ENCODE data around the gene PRICKLE1.
"Not testable (repeated sequence)": the region's sequence is repeated elsewhere in the genome, so short reads cannot be mapped to it uniquely, and the experiment has no call there.

Gene PRICKLE1

DNA sequence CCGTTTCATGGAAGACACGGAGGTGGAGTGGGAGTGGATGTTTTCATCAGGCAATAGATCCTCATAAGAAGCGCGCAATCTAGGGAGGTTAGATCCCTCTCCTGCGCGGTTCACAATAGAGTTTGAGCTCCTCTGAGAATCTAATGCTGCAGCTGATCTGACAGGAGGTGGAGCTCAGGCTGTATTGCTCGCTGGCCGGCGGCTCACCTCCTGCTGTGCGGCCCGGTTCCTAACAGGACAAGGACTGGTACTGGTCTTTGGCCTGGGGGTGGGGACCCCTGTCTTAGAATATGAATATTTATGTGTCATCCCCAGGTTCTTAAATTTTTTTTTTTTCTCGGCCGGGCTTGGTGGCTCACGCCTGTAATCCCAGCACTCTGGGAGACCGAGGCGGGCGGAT lies 36.7 kb downstream of the PRICKLE1 start:
- no peak for DNase-seq

DNA sequence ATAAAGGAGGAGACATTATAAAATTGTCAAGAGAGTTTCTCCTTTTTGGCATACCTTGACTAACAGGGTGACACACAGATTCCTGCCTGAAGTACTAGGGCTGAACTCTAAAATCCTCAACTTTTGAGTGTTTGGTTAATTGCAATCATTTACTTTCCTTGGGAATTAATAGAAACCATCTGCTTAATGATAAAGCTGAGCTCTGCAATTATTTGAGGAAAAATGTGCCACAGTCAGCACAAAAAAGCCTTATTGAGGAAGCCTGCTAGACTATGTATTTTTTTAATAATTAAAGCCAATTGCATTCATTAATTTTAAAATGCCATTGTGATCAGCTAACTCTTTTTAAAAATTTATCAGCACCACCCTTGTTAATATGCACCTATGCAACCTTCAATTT lies 38.7 kb downstream of the PRICKLE1 start:
- no peak for DNase-seq

DNA sequence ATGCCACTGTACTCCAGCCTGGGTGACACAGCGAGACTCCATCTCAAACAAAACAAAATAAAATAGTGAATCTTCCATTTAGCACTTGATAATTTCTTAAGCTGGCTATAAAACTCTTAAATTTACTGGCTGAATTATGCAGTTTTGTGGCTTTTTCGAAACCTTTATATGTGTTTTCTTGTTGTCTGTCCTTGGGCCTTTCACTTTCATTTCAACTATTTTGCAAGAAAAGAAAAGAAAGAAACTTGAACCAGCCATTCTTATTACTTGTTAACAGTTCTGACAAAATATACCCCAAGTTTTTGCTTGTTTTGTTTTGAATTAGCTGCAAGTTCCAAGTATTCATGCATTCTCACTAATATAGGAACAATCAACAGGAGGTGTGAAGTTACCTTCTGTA lies 42.8 kb downstream of the PRICKLE1 start:
- DNase-seq = no peak

DNA sequence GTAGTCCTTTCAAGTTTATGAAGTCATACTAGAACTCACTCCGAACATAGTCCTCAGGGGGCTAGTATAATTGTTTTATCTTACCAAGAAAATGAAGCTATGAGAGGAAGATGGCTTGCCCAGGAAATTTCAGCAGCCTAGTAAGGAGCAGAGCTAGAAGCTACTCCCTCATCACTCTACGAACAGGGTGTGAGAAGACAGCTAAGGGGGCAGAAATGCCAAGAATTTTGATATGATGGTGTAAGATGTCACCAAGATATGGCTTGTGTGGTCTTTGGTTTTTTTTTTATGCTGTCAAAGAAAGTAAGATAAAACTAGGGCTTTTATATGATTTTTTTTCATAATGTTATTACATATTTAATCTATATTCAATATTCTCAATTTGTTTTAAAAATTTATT lies 47.6 kb downstream of the PRICKLE1 start:
- DNase-seq = no peak

DNA sequence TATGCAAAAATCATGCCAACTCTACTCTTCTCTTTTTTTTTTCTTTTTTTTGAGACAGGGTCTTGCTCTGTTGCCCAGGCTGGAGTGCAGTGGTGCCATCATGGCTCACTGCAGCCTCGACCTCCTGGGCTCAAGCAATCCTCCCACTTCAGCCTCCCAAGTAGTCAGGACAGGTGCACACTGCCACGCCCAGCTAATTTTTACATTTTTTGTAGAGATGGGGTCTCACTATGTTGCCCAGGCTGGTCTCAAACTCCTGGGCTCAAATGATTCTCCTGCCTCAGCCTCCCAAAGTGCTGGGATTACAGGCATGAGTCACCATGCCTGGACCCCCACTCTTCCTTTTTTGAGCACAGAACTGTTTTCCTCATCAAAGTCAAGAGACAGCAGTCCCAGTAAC lies 48.2 kb downstream of the PRICKLE1 start:
- DNase-seq = not testable (repeated sequence)

DNA sequence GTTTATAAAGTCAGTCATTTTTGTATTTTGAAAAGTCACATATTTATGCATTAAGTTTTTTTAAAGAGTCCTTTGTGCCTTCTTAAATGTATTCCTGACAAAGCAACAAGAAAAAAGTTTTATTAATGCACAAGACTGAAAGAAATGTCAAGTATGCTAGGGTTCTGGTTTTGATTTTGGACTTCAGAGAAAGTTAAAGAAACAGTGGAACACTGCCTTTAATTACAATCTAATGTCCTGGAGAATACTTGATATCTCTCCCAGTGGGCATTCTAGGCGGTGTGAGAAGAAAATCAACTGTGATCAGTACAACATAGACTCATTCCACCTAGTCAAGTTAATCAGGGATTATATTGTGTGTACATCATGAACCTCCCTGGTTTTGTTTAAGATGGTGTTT lies 49.9 kb downstream of the PRICKLE1 start:
- DNase-seq = no peak

DNA sequence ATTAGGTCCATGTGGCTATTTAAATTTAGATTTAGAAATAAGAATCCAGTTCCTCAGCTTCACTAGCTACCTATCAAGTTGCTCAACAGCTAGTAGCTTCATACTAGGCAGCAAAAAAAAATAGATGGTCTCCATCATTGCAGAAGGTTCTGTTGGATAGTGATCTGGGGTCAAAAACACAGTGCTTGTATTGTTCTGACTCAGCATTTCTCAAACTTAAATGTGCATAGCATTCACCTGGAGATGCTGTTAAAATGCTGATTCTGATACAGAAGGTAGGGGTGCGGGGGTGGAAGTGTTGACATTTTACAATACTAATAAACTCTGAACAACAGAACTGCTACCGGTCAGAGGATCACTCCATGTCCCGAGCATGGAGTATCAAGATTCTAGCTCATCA lies 51.3 kb downstream of the PRICKLE1 start:
- DNase-seq = no peak

DNA sequence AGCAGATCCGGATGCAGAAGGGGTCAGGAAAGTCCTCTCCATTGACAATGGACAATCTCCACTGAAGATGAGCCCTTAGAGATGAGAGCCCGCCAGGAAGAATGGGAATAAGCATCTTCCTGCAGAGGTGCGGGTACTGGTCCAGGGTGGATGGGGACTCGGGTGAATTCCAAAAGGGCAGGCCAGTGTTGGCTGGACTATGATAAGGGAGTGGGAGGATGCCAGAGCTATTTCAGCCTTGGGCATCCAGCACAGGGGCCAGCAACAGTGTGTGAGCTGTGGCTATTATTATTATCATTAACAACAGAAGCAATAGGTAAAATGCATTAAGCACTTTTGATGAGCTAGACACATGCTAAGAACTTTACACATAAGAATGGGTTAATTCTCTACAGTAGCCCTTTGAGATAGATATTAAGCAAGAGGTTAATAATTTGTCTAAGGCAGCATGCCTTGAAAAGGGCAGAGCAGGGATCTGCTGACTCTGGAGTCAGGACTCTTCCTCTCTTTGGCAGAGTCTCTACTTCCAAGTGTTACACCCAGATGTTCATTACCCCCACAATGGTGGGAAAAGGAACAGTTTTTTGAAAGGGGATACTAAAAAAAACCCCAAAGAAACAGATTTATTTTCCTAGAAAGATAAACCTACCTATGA lies 55.2 kb downstream of the PRICKLE1 start:
- no peak for DNase-seq

DNA sequence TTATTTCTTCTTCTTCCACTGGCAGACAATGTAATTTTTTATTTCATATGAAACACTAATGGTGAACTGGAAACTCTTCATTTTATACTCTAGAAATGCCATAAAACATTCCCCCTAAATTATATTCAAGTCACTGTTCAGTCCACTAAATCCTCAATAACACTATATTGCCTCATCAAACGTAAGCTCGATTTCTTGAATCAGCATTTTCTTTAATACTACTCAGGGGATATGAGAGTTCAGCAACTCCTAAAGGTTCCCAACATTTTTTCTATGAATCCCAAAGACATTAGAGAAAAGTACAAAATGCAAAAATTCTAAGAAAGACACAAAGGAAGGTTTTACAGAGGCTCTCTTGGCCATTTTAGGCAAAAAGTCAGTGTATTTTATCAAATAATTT lies 59.3 kb downstream of the PRICKLE1 start:
- DNase-seq = no peak

DNA sequence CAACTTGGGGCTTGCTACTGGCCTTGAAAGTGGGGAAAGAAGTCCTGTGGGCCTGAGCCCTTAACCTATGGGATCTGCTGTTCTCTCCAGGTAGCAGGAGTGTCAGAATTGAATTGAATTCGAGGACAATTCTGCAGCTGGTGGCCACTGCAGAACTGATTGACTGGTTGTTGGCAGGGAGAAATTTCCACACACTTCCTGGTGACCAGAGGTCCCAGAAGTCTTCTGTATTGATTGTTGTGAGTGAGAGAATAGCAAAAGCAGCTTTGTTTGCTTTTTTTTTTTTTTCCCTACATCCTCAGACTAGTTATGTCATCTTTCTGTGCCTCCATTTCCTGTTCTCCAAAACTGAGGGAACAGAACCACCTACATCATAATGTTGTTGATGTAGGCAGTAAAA lies 64.1 kb downstream of the PRICKLE1 start:
- peak; percentile 6 for DNase-seq

DNA sequence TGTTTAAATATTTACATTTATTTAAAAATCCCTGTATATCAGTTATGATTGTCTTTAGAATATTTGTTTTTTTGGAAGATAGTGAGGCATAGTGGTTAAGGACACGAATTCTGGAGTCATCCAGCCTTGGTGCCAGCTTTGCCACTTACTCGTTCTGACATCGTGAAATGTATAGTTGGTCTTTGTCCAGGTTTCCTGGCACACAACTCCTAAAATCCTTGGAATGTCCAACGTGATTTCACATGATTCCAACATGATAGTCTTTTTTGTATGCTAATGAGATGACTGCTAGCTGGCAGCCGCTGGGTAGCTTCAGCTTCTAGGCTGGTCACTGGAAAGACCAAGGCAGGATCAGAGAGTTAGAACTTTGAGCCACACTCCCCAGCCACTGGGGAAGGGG lies 64.8 kb downstream of the PRICKLE1 start:
- DNase-seq = no peak

DNA sequence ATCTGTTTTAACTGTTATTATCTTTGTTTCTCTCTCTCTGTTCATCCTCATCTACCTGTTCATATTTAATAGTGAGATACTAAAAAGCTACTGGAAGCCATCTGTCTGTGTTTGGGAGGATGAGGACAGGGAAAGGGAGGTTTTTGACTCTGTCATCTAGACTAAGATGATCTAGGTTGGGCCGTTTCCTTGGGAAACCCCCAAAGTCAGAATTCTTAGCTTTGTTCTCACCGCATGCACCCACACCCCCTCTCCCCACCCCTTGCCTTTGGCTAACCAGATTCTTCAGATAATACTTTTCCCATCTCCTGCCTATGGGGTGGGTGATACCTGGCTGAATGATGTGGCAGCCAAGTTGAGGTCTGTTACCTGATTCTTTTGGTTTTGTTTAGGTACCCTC lies 73.0 kb downstream of the PRICKLE1 start:
- DNase-seq = no peak

DNA sequence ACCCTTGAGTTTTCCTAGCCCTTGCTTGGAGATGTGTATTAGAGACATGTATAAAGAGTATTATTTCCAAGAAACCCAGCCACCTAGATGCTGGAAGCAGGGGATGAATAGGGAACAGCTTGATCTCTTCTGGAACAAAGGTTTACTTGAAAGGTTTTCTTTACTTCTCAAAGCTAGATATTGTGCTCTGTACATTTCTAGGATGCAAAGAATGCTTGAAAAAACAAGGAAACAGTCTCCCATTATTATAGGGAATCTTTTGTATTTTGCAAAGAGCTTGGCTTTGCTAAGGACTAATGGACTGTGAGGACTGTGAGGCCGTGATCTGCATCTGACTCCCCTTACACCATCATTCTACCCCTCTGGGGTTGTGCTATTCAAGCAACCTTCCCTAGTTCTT lies 77.9 kb downstream of the PRICKLE1 start:
- no peak for DNase-seq

DNA sequence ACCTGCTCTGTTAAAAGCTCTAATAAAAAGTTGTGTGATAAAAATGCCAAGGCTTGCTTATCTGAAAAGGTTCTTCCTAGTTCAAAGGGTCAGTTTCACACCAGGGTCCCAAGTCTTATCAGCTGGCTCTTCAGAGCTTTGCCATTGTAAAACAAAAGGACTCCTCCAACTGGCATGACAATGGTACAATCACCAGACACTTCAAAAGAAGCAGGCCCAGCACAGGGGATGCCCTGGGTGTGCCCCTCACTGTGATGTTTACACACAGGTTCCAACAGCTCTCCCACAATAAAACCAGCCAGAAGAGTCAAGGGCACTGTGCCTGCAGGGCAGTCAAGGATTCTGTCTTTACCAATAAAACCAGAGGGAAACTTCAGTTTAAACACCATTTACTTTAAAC lies 78.7 kb downstream of the PRICKLE1 start:
- no peak for DNase-seq

DNA sequence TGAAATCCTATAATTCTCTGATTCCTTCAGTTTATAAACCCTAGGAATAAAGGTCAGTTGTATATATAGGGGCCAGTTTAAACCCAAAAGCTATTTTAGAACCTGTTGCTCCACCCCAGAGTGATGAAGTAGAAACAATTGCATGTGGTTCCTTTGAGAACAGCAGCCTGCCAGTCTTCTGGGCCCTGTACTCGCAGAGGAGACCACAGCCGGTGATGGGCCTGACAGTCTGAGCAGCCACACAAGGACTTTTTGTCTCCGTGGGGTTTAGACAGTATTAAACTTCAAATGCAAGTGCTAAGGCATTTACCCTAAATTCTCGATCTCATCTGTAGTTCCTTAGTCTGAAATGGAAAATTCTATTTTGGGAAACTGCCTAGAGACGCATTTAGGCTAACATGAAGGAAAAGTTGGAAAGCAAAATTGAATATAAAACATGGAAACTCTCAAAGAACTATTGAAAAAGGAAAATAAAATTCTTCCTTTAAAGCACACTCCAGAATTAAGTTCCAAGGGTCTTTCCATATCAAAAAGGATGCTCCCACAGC lies 80.6 kb downstream of the PRICKLE1 start:
- no peak for DNase-seq

DNA sequence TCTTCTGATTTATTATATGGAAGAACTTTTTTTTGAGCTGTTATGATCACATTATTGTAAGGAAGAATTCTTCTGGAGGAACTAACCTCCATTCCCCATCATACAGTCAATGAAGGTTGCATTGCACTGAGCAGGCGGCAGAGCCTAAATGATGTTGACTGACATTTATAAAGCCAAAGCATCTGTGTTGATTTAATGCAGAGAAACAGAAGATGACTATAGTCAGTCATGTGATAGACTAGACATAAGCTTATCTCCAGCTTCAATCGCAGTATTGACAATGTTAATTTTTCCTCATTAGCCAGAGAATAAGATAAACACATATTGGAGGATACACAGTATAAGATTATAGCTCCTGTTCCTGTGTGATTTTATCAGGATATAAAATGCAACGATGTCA lies 82.0 kb downstream of the PRICKLE1 start:
- no peak for DNase-seq

DNA sequence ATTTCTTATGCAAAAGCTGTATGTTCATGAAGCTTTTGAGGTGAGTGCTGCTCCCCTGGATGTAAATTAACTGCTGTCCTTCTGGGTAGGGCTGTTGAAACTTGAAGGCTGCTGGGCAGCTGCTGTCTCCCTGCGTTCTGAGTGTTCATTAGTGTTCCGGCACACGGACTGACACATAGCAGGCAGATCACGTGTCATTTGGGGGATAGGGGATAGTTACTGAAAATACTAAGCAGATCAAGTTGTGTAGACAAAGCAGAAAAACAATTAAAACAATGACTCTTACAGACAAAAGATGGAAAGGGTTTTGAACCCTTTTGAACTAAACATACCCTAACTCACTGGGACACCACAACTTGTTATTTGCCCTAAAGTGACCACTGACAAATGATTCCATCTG lies 82.5 kb downstream of the PRICKLE1 start:
- DNase-seq = no peak

DNA sequence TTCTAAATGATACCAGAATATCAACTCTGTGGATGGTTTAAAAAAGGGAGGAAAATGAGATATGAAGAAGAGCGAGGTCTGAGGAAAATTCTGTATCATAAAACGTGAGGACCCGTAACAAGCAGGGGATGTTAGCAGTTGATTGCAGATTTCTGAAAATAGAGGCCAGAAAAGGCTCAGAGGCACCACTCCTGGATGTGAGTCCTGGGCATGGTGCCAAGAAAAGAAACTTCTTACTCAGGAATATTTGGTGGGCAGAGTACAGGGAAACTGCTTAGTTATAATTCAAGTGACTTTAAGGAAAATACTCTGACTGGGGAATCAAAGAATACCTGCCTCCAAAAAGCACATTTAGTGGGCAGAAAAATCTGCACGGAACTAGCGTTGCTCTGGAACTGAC lies 85.5 kb downstream of the PRICKLE1 start:
- DNase-seq = no peak

DNA sequence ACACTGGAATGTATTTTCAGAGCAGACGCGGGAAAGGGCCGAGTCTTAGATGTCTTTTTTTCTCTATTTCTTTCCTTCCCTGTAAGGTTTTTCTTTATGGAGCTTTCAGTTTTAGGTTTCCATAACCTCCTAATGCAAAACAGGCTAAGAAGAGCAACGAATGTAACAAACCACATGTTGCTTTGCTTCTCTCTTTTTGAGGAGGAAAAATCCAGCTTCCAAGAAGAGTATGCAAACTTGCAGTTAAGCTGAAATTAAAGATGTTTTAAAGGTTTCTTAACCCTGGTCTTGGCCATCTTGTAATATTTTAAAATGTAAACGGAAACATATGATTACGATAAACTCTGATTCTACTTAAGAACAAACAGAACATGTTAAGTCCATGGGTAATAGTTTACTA lies 86.9 kb downstream of the PRICKLE1 start:
- no peak for DNase-seq

DNA sequence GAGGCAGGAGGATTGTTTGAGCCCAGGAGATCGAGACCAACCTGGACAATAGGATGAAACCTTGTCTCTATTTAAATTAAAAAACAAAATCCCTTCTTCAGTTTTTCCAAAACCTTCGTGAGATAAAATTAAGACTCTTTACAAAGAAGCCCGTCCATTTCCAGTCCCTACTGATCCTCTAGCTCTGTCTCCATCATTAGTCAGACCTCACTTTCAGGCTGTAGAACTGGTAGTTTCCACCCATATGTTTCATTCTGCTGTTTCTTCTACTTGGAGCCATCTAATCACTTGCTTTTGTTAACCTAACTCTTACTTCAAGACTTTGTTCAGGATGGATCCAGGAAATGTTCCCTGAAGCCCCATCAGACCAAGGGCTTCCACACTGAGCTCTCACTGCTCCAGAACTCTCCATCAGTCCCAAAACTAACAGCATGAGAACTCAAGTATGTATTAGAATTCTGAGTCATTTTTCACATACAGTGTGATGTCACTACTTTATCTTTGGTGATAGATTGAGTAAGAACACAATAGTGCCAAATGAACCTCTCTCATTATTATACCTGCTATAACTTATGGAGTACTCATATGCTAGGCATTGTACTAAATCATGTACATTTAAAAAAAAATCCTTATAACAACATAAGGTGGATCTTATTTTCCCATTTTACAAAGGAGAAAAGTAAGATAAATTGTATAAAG lies 90.8 kb downstream of the PRICKLE1 start:
- no peak for DNase-seq

DNA sequence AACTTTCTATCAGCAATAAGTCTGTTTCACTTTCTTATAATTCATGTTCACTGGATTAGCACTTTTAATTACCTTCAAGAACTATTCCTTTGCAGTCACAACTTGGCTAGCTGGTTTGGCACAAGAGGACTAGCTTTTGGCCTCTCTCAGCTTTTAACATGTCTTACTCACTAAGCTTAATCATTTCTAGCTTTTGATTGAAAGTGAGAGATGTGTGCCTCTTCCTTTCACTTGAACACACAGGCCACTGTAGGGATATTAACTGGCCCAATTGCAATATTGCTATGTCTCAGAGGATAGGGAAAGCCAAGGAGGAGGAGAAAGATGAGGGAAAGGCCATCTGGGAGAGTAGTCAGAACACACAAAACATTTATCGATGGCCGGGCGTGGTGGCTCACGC lies 92.7 kb downstream of the PRICKLE1 start:
- no peak for DNase-seq

DNA sequence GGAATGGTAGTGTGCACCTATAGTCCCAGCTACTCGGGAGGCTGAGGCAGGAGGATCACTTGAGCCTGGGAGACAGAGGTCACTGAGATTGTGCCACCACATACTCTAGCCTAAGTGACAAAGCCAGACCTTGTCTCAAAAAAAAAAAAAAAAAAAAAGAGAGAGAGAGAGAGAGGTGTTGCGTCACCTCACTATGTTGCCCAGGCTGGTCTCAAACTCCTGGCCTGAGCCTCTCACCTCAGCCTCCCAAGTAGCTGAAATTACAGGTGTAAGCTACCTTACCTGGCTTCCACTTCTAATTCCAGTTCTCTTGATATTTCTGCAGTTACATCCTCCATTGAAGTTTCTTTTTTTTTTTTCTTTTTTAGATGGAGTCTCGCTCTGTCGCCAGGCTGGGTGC lies 94.3 kb downstream of the PRICKLE1 start:
- DNase-seq = no peak

DNA sequence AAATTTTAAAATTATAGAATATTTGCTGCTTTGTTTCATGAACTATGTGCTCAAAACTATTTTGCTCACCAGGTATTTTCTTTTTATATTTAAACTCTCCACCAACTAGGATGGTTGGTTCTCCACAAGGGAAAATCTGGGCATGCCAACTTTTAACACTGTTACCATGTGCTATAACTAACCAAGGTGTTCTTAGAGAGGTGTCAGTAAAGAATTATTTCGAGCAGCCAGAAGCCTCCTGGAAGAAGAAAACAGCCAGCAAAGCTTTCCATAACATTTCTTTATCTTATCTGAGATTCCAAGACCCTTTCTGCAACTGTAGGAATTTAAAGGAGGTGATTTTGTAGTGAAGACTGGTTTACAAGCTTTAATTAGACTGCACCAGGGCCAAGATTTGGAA lies 97.3 kb downstream of the PRICKLE1 start:
- DNase-seq = no peak

DNA sequence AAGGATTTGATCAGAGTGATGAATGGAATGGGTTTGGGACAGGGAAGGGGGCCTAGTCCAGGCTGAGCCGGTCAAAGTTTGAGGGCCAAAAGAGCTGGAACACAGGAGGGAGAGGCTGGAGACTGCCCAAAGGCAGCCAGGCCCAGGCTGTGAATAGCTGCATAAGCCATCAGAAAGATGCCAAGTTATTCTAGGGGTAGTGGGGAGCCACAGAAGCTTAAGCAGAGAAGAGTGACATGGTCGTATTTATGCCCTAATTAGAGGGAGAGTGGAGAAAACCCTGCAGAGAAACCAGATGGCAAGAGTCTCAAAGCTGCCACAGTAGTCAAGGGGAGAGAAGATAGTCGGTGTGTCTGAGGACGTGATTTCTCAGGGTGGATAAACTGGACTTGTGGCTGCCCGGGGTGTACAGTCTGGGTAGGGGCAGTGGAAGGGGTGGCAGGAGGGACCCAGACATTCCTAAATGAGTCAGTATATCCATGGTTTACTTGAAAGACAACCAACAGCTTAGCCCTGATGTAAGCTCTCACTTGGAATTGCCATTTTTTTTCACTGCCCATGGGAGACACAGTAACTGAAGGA lies 99.2 kb downstream of the PRICKLE1 start:
- DNase-seq = no peak

Data from suppressor macrophage treated with lipopolysaccharide for 4 hours (primary cell).